Mucosa of gallbladder (tissue), 1 donor: ENCODE data around the gene FAT1. TPM values are rescaled to one million over a fixed set of nuclear protein-coding genes. Genes with fewer than 3 reads are reported as not detected.
"Not testable (repeated sequence)": the region's sequence is repeated elsewhere in the genome, so short reads cannot be mapped to it uniquely, and the experiment has no call there.

Source experiments
- DNase-seq: peaks from one replicate; pipeline ENCODE4 v3.0.0-alpha.2; 2020; ENCODE audit warnings: low spot score
- total RNA-seq: library from RNA; stranded (reverse); gene quantifications from one replicate; pipeline ENCODE4 v1.2.1, GENCODE V29; 2021
- donor health status: DM: no; HTN: no; CAD: no.

FAT1 gene, protein sequence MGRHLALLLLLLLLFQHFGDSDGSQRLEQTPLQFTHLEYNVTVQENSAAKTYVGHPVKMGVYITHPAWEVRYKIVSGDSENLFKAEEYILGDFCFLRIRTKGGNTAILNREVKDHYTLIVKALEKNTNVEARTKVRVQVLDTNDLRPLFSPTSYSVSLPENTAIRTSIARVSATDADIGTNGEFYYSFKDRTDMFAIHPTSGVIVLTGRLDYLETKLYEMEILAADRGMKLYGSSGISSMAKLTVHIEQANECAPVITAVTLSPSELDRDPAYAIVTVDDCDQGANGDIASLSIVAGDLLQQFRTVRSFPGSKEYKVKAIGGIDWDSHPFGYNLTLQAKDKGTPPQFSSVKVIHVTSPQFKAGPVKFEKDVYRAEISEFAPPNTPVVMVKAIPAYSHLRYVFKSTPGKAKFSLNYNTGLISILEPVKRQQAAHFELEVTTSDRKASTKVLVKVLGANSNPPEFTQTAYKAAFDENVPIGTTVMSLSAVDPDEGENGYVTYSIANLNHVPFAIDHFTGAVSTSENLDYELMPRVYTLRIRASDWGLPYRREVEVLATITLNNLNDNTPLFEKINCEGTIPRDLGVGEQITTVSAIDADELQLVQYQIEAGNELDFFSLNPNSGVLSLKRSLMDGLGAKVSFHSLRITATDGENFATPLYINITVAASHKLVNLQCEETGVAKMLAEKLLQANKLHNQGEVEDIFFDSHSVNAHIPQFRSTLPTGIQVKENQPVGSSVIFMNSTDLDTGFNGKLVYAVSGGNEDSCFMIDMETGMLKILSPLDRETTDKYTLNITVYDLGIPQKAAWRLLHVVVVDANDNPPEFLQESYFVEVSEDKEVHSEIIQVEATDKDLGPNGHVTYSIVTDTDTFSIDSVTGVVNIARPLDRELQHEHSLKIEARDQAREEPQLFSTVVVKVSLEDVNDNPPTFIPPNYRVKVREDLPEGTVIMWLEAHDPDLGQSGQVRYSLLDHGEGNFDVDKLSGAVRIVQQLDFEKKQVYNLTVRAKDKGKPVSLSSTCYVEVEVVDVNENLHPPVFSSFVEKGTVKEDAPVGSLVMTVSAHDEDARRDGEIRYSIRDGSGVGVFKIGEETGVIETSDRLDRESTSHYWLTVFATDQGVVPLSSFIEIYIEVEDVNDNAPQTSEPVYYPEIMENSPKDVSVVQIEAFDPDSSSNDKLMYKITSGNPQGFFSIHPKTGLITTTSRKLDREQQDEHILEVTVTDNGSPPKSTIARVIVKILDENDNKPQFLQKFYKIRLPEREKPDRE (N-terminal part only)
- total RNA-seq: 172 TPM

DNA sequence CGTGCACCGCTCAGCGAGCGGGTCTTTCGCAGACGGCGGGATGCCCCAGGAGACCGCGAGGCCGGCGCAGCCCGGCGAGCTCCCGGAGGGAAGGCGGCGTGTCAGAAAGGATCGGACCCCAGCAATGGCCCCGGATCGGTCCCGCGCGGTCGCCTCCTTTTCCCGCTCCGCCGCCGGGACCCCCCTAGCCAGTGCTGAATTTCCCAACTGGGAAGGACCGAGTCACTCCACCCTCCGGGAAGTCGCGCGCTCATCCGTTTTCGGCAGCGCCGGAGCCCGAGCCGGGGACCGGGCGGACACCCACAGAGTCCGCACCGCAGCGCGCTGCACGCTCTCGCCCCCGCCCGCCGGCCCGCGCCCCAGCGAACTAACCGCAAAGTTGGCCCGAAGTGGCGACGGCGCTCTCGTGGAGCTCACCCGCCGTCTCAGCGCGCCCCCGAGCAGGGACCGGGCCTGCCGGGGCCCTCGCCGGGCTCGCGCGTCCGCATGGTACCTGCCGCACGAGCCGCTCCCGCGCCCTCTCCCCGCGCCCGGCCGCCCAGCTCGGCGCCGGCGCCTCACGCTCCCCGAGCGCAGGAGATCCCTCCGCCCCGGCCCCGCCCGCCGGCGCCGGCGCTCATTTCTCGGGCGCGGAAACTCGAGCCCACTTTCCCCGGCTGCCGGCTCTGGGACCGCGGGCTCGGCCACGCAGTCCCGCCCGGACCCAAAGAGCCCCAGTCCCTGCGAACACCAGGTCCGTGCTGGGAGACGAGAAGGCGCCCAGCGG is at the start of gene FAT1:
TSS of gene FAT1 (minus strand) at position 565 of the 766 bp plus-strand sequence. CDS start 14,029 bp downstream, outside the sequence.
- peak; percentile 56 for DNase-seq

GRCh38 chr4:186772936-186773487 is 49.4 kb upstream of the FAT1 start:
- DNase-seq: no peak

GRCh38 chr4:186771624-186772023 is 48.0 kb upstream of the FAT1 start:
- no peak for DNase-seq

- no peak for DNase-seq
These were observed 47.0 kb upstream of the FAT1 start for GRCh38 chr4:186770481-186771175.

GRCh38 chr4:186767794-186768193 is 44.1 kb upstream of the FAT1 start:
- DNase-seq: no peak

DNA sequence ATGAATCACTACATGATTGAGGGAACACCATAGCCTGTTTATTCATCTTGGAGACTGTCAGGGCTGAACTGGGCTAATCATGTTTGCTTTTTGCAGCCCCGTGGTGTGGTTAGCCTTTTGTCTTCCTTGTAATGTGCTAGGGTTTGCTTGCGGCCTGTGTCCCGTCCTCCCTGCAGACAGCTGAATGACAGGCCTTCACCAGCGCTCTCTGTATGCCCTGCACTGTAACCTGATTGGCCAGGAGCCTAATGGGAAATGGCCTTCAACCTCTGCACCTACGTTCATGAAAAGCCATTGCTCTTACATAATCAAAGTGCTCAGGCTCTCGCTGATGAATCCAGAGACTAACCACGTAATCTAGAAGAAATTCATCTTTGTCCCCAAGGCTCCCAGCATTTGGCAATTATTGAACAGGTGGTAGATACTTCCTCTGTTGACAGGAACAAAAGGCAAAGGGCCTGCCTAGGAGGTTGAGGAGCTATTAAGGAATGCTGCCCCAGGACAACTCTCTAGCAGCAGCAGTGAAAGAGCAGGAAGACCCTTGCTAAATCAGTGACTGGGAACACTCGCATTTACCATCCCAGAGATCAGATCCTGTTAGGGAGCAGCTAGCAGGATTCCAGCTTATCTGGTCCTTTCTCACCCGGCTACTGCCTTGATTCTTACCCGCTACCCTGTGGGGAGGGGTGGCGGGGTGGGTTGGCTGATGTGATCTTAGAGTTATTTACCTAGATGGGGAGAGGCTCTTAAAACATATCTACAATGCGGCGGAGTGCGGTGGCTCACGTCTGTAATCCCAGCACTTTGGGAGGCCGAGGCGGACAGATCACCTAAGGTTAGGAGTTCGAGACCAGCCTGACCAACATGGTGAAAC is 42.3 kb upstream of the FAT1 start:
- DNase-seq: peak; percentile 80

GRCh38 chr4:186765138-186765537 is 41.5 kb upstream of the FAT1 start:
- peak; percentile 64 for DNase-seq

- DNase-seq: no peak
These were observed 40.8 kb upstream of the FAT1 start for GRCh38 chr4:186764457-186764856.

DNA sequence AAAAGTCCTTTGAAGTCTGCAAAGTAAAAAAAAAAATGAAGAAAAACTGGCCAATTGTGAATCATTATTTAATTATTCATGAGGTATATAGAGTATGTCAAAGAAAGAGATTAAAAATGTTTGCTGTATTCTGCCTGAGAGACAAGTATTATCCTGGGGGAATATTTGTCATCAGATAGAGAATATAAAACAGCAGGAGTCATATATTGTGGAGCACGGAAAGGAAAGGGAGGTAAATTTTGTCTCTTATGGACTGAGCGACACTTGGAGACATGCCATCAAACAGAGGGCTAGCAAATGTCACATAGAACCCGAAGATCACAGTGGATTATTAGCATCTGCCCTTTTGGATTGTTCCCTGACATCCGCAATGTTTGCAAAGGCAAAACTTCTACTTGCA is 39.2 kb upstream of the FAT1 start:
- no peak for DNase-seq

GRCh38 chr4:186762361-186762760 is 38.7 kb upstream of the FAT1 start:
- DNase-seq: no peak

DNA sequence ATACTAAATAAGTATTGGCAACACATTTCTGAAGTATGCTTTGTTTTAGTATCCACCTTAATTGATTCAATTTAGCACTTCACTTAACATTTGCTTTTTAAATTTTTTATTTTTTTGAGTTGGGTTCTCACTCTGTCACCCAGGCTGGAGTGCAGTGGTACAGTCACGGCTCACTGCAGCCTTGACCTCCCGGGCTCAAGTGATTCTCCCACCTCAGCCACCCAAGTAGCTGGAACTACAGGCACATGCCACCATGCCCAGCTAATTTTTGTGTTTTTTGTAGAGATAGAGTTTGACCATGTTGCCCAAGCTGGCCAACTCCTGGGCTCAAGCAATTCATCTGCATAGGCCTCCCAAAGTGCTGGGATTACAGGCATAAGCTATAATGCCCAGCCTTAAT is 38.3 kb upstream of the FAT1 start:
- DNase-seq: not testable (repeated sequence)

GRCh38 chr4:186761393-186761792 is 37.7 kb upstream of the FAT1 start:
- DNase-seq: no peak

- DNase-seq: no peak
These were observed 36.9 kb upstream of the FAT1 start for GRCh38 chr4:186760576-186760975.

DNA sequence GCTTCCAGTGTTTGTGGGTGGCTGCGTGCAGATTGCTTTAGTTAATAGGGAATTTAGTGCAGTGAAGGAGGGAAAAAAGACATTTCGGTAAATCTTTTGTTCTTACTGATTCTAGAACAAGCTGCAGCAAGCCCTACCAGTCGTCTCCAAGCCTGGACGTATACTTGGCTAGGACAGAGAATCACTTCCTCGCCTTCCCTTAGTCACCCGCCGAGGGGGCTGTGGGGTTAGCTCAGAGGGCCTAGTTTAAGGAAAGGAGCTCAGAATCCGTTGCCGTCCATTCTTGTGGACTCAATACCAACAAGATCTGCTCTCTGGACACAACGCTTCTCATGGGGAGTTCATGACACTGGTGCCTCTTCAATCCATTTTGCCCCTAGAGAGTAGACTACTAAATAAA is 36.3 kb upstream of the FAT1 start:
- no peak for DNase-seq

GRCh38 chr4:186758929-186759682 is 35.5 kb upstream of the FAT1 start:
- no peak for DNase-seq

GRCh38 chr4:186757696-186758355 is 34.2 kb upstream of the FAT1 start:
- DNase-seq: no peak

DNA sequence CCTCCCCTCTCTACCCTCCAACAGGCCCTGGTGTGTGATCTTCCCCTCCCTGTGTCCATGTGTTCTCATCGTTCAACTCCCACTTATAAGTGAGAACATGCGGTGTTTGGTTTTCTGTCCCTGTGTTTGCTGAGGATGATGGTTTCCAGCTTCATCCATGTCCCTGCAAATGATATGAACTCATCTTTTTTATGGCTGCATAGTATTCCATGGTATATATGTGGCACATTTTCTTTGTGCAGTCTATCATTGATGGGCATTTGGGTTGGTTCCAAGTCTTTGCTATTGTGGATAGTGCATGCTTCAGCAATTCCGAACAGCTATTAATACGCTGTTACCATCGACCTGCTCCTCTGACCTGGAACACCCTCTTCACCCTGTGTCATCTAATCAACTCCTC is 32.9 kb upstream of the FAT1 start:
- not testable (repeated sequence) for DNase-seq
